Endodermal cell (in vitro differentiated cells): ENCODE measurements around the gene KRTAP22-2. TPM values are rescaled to one million over a fixed set of nuclear protein-coding genes. Genes with fewer than 3 reads are reported as not detected.

Experiments used
- DNase-seq: peaks from one replicate; pipeline ENCODE4 v3.0.0-alpha.2; 2017
- H3K27ac ChIP-seq: 2 replicates; pipeline ENCODE4 v1.5.1; 2013; ENCODE audit warnings: mild to moderate bottlenecking, low read depth, low read length, moderate library complexity
- H3K27me3 ChIP-seq: 2 replicates; pipeline ENCODE4 v1.6.1; 2013; ENCODE audit warnings: mild to moderate bottlenecking, low read length, moderate library complexity; ENCODE audit not compliant: insufficient read depth, control insufficient read depth, poor library complexity, severe bottlenecking
- H3K36me3 ChIP-seq: 2 replicates; pipeline ENCODE4 v1.7.0; 2013; ENCODE audit warnings: mild to moderate bottlenecking, low read length, moderate library complexity; ENCODE audit not compliant: control insufficient read depth, insufficient read depth
- H3K4me1 ChIP-seq: one replicate; pipeline ENCODE4 v1.7.0; 2013; ENCODE audit warnings: low read length; ENCODE audit not compliant: control insufficient read depth, insufficient read depth
- H3K4me3 ChIP-seq: 2 replicates; pipeline ENCODE4 v1.5.1; 2013; ENCODE audit warnings: mild to moderate bottlenecking, low read length, moderate library complexity
- H3K9ac ChIP-seq: 2 replicates; pipeline ENCODE4 v1.6.1; 2013; ENCODE audit warnings: mild to moderate bottlenecking, low read length, moderate library complexity; ENCODE audit not compliant: poor library complexity, severe bottlenecking; ENCODE audit errors: extremely low read depth
- H3K9me3 ChIP-seq: 2 replicates; pipeline ENCODE4 v1.6.1; 2013; ENCODE audit warnings: mild to moderate bottlenecking, low read length, moderate library complexity; ENCODE audit not compliant: control insufficient read depth
- H3K27ac Mint-ChIP-seq: 2 replicates; pipeline ENCODE4 v1.8.0; 2020; ENCODE audit warnings: mixed read lengths
- H3K27me3 Mint-ChIP-seq: 2 replicates; pipeline ENCODE4 v1.8.0; 2021; ENCODE audit warnings: mild to moderate bottlenecking, mixed read lengths; ENCODE audit not compliant: insufficient read depth
- H3K36me3 Mint-ChIP-seq: 2 replicates; pipeline ENCODE4 v1.8.0; 2020; ENCODE audit warnings: low read depth, mixed read lengths
- H3K4me1 Mint-ChIP-seq: 2 replicates; pipeline ENCODE4 v1.8.0; 2020; ENCODE audit warnings: mixed read lengths
- H3K4me3 Mint-ChIP-seq: 2 replicates; pipeline ENCODE4 v1.8.0; 2020; ENCODE audit warnings: mild to moderate bottlenecking, moderate library complexity, mixed read lengths
- H3K9me3 Mint-ChIP-seq: 2 replicates; pipeline ENCODE4 v1.8.0; 2020; ENCODE audit warnings: mild to moderate bottlenecking, mixed read lengths
- WGBS, 2 experiments: methylation state at CpG; one replicate each; pipeline versions ENCODE4 v1.1.5 to v1.1.7; 2013; ENCODE audit warnings: missing lambda C conversion rate in 2 of 2, mixed read lengths in 1 of 2; ENCODE audit not compliant: insufficient coverage in 1 of 2, insufficient read length in 1 of 2; 5-methylcytosine and 5-hydroxymethylcytosine counted together
- total RNA-seq, 2 donors: library from RNA; stranded (reverse); fragmentation: NEBNext Ultra II Directional in 1 of 2; extraction: Animal tissue kit (Norgen Biotek cat#: 25700) in 1 of 2; gene quantifications; 2 replicates in 1 of 2; 3 replicates in 1 of 2; pipeline ENCODE4 v1.2.1, GENCODE V29; 2021
- TF ChIP-seq, protein P1 (sequence below): fragments of 200-600 bp; sonication (generic); conservative IDR thresholded peaks from 2 replicates; pipeline ENCODE4 v1.5.0; 2021; ENCODE audit warnings: antibody characterized with exemption, mild to moderate bottlenecking

Gene KRTAP22-2
- total RNA-seq, 2 donors from 2014 or later = not detected

DNA sequence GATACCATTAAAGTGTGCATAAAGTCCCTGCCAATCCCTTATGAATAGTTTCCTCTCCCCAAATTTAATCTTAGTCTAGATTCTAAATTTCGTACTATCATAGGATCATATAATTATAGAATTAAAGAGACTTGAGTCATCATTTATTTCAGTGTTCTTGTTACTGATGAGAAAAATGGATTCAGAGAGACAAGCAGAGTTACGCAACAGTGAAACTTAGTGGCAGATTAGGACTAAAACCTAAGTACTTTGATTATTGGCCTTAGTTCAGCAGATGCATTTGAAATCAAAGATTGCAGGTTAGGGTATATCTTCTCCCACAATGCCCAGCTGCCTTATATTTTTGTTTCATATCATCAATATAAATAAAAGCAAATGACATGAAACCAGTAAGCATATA lies 28.2 kb downstream of the KRTAP22-2 start:
- peaks cover 17% of the 10 kb centered on the region for H3K9me3 Mint-ChIP-seq
- no peak overlapping the region for H3K9ac ChIP-seq
- H3K4me1 Mint-ChIP-seq = no peaks in the 10 kb centered on the region
- H3K27me3 Mint-ChIP-seq = no peaks in the 10 kb centered on the region
- no peak for DNase-seq
- H3K27ac ChIP-seq = no peak overlapping the region
- H3K9me3 ChIP-seq = peaks cover 8% of the 10 kb centered on the region
- no peak overlapping the region for H3K4me3 Mint-ChIP-seq
- H3K36me3 ChIP-seq = no peaks in the 10 kb centered on the region
- no peaks in the 10 kb centered on the region for H3K36me3 Mint-ChIP-seq
- TF ChIP-seq, protein P1, sequence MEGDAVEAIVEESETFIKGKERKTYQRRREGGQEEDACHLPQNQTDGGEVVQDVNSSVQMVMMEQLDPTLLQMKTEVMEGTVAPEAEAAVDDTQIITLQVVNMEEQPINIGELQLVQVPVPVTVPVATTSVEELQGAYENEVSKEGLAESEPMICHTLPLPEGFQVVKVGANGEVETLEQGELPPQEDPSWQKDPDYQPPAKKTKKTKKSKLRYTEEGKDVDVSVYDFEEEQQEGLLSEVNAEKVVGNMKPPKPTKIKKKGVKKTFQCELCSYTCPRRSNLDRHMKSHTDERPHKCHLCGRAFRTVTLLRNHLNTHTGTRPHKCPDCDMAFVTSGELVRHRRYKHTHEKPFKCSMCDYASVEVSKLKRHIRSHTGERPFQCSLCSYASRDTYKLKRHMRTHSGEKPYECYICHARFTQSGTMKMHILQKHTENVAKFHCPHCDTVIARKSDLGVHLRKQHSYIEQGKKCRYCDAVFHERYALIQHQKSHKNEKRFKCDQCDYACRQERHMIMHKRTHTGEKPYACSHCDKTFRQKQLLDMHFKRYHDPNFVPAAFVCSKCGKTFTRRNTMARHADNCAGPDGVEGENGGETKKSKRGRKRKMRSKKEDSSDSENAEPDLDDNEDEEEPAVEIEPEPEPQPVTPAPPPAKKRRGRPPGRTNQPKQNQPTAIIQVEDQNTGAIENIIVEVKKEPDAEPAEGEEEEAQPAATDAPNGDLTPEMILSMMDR = no peak
- no peak overlapping the region for H3K27ac Mint-ChIP-seq
- no peaks in the 10 kb centered on the region for H3K4me1 ChIP-seq
- no peak overlapping the region for H3K4me3 ChIP-seq
- H3K27me3 ChIP-seq = no peaks in the 10 kb centered on the region
- 87 to 90% methylated on average over 1 of the region's 2 CpGs for WGBS, 2 experiments

DNA sequence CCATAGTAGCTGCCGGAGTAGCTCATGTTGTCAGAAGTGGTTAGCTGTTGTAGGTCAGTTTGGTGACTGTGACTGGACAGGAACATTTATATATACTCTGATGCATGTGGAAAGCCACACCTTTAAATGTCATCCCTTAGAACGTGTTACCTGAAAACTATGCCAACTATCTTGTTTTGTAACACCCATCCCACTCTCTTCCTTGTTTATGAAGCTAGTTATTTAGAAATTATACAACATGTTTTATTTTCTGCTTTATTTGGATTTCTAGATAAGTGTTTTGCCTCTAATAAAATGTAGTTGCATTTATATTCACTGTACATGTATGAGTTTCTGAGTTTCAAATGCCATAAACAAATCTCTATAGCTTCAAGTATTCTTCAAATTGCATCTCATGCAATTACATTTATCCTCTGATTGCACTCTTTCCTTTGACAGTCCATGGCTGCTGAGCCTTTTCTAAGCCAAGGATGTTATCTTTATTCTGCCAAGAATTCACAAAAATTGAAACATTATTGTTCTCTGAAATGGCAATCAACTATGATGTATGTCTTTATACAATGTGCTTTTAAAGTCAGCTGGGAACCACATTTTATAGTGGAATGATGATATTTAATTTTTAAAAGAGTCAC lies 28.8 kb downstream of the KRTAP22-2 start, which contains the start of gene KRTAP19-7:
TSS of gene KRTAP19-7 (minus strand) at position 51 of the 632 bp plus-strand sequence. CDS start at position 26, 25 bp downstream.
- H3K27me3 Mint-ChIP-seq = no peaks in the 10 kb centered on the region
- H3K27ac ChIP-seq = no peak within 1 kb of the TSS
- H3K36me3 Mint-ChIP-seq = no peaks in the 10 kb centered on the region
- H3K4me1 Mint-ChIP-seq = no peaks in the 10 kb centered on the region
- no peak within 1 kb of the TSS for H3K4me3 ChIP-seq
- H3K27me3 ChIP-seq = no peaks in the 10 kb centered on the region
- no peaks in the 10 kb centered on the region for H3K36me3 ChIP-seq
- no peaks in the 10 kb centered on the region for H3K4me1 ChIP-seq
- no peak for DNase-seq
- H3K9me3 Mint-ChIP-seq = peaks cover 17% of the 10 kb centered on the region
- TF ChIP-seq, protein P1 = no peak
- no peak within 1 kb of the TSS for H3K27ac Mint-ChIP-seq
- WGBS, 2 experiments = 61 to 100% methylated on average over 1 to 2 of the region's 2 CpGs
- H3K9me3 ChIP-seq = peaks cover 8% of the 10 kb centered on the region
- H3K9ac ChIP-seq = no peak within 1 kb of the TSS
- no peak within 1 kb of the TSS for H3K4me3 Mint-ChIP-seq

DNA sequence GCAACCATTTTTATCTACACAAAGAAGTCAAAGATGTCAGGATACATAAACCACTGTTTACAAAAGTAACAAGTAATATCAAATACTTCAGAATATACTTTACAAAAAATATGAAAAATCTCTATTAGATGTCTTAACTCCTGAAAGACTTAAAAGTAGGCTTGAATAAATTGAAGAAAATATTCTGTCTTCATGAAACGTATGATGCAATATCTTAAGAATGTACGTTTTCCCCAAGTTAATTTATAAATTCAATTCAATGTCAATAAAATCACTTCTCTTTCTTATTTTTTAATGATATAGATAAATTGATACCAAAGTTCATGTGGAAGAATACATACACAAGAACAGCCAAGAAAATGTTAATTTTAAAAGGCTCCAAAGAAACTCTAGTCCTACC lies 35.1 kb downstream of the KRTAP22-2 start:
- Mint-ChIP-seq H3K27me3 (no peaks in the 10 kb centered on the region), H3K4me1 (no peaks in the 10 kb centered on the region), H3K36me3 (no peaks in the 10 kb centered on the region), H3K27ac (no peak overlapping the region), H3K9me3 (peaks cover 41% of the 10 kb centered on the region), H3K4me3 (no peak overlapping the region)
- Histone ChIP-seq H3K27me3 (no peaks in the 10 kb centered on the region), H3K36me3 (no peaks in the 10 kb centered on the region), H3K4me1 (no peaks in the 10 kb centered on the region), H3K9me3 (peaks cover 8% of the 10 kb centered on the region), H3K9ac (no peak overlapping the region), H3K27ac (no peak overlapping the region), H3K4me3 (no peak overlapping the region)
- DNase-seq = no peak
- TF ChIP-seq, protein P1 = no peak
- 100% methylated on average over 1 of the region's 2 CpGs; no CpG with 5 or more reads in 1 of the 2 experiments for WGBS, 2 experiments
